Dermis blood vessel endothelial cell (primary cell): ENCODE data around the gene TSGA10IP. TPM values are rescaled to one million over a fixed set of nuclear protein-coding genes. Genes with fewer than 3 reads are reported as not detected.
A peak's percentile ranks its signal among the peaks of the same experiment; 100 is the strongest.
"Not testable (repeated sequence)": the region's sequence is repeated elsewhere in the genome, so short reads cannot be mapped to it uniquely, and the experiment has no call there.

Experiments
- DNase-seq: peaks from one replicate; pipeline ENCODE4 v3.0.0; 2010
- total RNA-seq: library from RNA; depleted of rRNA; stranded (reverse); fragments of >200 nt; gene quantifications from 2 replicates; pipeline ENCODE4 v1.2.3, GENCODE V29; 2014

TSGA10IP gene
- total RNA-seq, 1 donor from 2014 or later = not detected

- no peak for DNase-seq
These were observed 2.4 kb downstream of the TSGA10IP start for GRCh38 chr11:65947603-65948125.

- not testable (repeated sequence) for DNase-seq
These were observed 5.4 kb downstream of the TSGA10IP start for GRCh38 chr11:65950711-65951110.

GRCh38 chr11:65951641-65952040 is 6.4 kb downstream of the TSGA10IP start:
- DNase-seq = not testable (repeated sequence)

- DNase-seq = no peak
These were observed 6.8 kb downstream of the TSGA10IP start for GRCh38 chr11:65952052-65952521.

GRCh38 chr11:65953471-65953870 is 8.2 kb downstream of the TSGA10IP start:
- no peak for DNase-seq

GRCh38 chr11:65954771-65955170 is 9.5 kb downstream of the TSGA10IP start:
- DNase-seq = no peak

GRCh38 chr11:65958291-65958690 is 13.0 kb downstream of the TSGA10IP start:
- no peak for DNase-seq

GRCh38 chr11:65958774-65959420 is 13.6 kb downstream of the TSGA10IP start:
- no peak for DNase-seq

- DNase-seq = no peak
These were observed 15.6 kb downstream of the TSGA10IP start for GRCh38 chr11:65960824-65961266.

- peak; percentile 99 for DNase-seq
These were observed 16.2 kb downstream of the TSGA10IP start, which contains the start of gene SART1 for GRCh38 chr11:65961267-65962140. TSS of gene SART1 (plus strand) at chr11:65961734. CDS start at chr11:65961781, 47 bp downstream.

GRCh38 chr11:65962141-65962564 is 16.9 kb downstream of the TSGA10IP start:
- no peak for DNase-seq

- no peak for DNase-seq
These were observed 19.6 kb downstream of the TSGA10IP start for GRCh38 chr11:65964906-65965305.

GRCh38 chr11:65965986-65966762 is 20.9 kb downstream of the TSGA10IP start:
- no peak for DNase-seq

GRCh38 chr11:65967329-65967934 is 22.2 kb downstream of the TSGA10IP start:
- DNase-seq = no peak

GRCh38 chr11:65968600-65969482 is 23.6 kb downstream of the TSGA10IP start:
- DNase-seq = no peak

- no peak for DNase-seq
These were observed 26.8 kb downstream of the TSGA10IP start for GRCh38 chr11:65972116-65972515.

GRCh38 chr11:65973439-65974110 is 28.3 kb downstream of the TSGA10IP start:
- no peak for DNase-seq

GRCh38 chr11:65975771-65976170 is 30.5 kb downstream of the TSGA10IP start:
- DNase-seq = no peak

GRCh38 chr11:65976216-65977176 is 31.2 kb downstream of the TSGA10IP start:
- no peak for DNase-seq
